K562 (cell line): Measurements from ENCODE around the gene FOXJ3.

ENCODE experiments used
- CHD1 ChIP-seq: fragments of 200-600 bp; sonication (generic); IDR thresholded peaks from one replicate; pipeline ENCODE4 v1.6.1; 2012; ENCODE audit warnings: mild to moderate bottlenecking, moderate library complexity, low read length, inconsistent platforms
- CTCF ChIP-seq, 3 experiments: IDR thresholded peaks in 2 of 3; conservative IDR thresholded peaks in 1 of 3; 2 replicates each; pipeline ENCODE4 v1.5.1; 2011 to 2012; ENCODE audit warnings: low read length in 3 of 3, mild to moderate bottlenecking in 3 of 3, control low read depth in 2 of 3, improper control_type of control experiment in 1 of 3, inconsistent platforms in 1 of 3, low read depth in 1 of 3, mixed read lengths in 1 of 3, moderate library complexity in 1 of 3; ENCODE audit not compliant: insufficient read depth in 2 of 3
- E2F4 ChIP-seq: sonication (generic); formaldehyde crosslinking; IDR thresholded peaks from 2 replicates; pipeline ENCODE4 v1.8.0; 2022; ENCODE audit warnings: mild to moderate bottlenecking, low read depth, missing genetic modification reagents
- ILF3 ChIP-seq: fragments of 450-650 bp; IDR thresholded peaks from 2 replicates; pipeline ENCODE4 v1.6.1; 2018; ENCODE audit warnings: antibody characterized with exemption, mild to moderate bottlenecking, moderate library complexity, borderline replicate concordance
- LEF1 ChIP-seq: fragments of 450-650 bp; IDR thresholded peaks from 2 replicates; pipeline ENCODE4 v1.6.1; 2016; ENCODE audit warnings: mild to moderate bottlenecking
- RBBP5 ChIP-seq: fragments of 200-600 bp; sonication (generic); IDR thresholded peaks from 2 replicates; pipeline ENCODE4 v1.6.1; 2012; ENCODE audit warnings: borderline replicate concordance, mild to moderate bottlenecking, low read length, control low read depth, inconsistent platforms; ENCODE audit not compliant: insufficient read depth, poor library complexity, severe bottlenecking
- SMARCC2 ChIP-seq: fragments of 450-650 bp; IDR thresholded peaks from 2 replicates; pipeline ENCODE4 v1.6.1; 2017; ENCODE audit warnings: antibody characterized with exemption, moderate library complexity, mild to moderate bottlenecking, low read depth
- SNIP1 ChIP-seq: fragments of 450-650 bp; IDR thresholded peaks from 2 replicates; pipeline ENCODE4 v1.7.1; 2017; ENCODE audit warnings: low read depth, mild to moderate bottlenecking
- THRAP3 ChIP-seq: fragments of 450-650 bp; IDR thresholded peaks from 2 replicates; pipeline ENCODE4 v1.6.1; 2016; ENCODE audit warnings: mild to moderate bottlenecking, inconsistent platforms, borderline replicate concordance
- ZNF431 ChIP-seq: sonication (generic); formaldehyde crosslinking; IDR thresholded peaks from 2 replicates; pipeline ENCODE4 v1.8.0; 2022; ENCODE audit warnings: mild to moderate bottlenecking, missing genetic modification reagents
- ZNF436 ChIP-seq: fragments of 250-450, 450-650 bp; sonication (Bioruptor Pico); formaldehyde crosslinking; IDR thresholded peaks from 2 replicates; pipeline ENCODE4 v1.7.0; 2020; ENCODE audit warnings: mild to moderate bottlenecking
- TF ChIP-seq, protein P1 (sequence below): fragments of 250-450 bp; sonication (Bioruptor Pico); IDR thresholded peaks from 2 replicates; pipeline ENCODE4 v1.9.0; 2021; ENCODE audit warnings: mild to moderate bottlenecking, inconsistent platforms

DNA sequence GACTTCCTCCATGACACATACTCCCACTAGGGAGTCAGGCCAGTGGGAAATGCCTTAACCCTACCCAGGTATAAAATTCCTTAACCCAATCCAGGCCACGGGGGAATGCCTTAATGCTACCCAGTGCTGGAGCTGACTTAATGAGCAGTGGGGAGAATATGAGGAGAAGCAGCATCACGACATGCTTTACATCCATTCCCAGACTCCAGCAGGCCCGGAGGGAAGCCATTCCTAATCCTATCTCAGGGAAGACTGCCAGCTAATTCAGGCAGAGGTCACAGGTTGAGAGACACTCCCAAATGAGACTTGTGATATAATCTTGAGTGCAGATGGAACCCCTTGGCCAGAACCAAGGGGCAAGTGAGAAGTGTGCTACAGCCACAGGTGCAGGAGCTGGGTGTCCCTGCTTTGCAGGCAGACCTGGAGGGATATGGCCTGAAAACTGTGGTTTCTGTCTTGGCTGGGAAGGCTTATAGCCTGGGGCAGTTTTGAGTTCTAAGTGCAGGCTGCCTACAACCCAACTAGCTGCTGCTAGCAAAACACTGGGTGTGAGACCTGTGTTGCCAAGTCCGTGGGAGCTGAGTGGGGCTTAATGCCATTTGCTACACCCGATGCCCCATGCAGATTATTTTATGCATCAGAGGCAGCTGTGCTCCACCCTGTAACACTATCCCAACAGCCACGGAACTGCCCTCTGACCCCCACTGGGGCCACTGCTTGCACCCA, 125.3 kb downstream of the FOXJ3 start:
- TF ChIP-seq ILF3 (no peak), CHD1 (no peak), RBBP5 (no peak), CTCF (IDR thresholded peaks at IDR 0.05 in 2 of 3, conservative IDR thresholded peaks at IDR 0.05 in 1 of 3; ENCODE audit: insufficient read depth in 2 of 3, low read depth in 1 of 3, low read length in 3 of 3) (no peak), SNIP1 (no peak), E2F4 (no peak), THRAP3 (no peak), ZNF431 (CRISPR knock-in tag) (no peak), LEF1 (no peak), ZNF436 (CRISPR knock-in tag) (no peak), SMARCC2 (no peak)
- TF ChIP-seq, protein P1, sequence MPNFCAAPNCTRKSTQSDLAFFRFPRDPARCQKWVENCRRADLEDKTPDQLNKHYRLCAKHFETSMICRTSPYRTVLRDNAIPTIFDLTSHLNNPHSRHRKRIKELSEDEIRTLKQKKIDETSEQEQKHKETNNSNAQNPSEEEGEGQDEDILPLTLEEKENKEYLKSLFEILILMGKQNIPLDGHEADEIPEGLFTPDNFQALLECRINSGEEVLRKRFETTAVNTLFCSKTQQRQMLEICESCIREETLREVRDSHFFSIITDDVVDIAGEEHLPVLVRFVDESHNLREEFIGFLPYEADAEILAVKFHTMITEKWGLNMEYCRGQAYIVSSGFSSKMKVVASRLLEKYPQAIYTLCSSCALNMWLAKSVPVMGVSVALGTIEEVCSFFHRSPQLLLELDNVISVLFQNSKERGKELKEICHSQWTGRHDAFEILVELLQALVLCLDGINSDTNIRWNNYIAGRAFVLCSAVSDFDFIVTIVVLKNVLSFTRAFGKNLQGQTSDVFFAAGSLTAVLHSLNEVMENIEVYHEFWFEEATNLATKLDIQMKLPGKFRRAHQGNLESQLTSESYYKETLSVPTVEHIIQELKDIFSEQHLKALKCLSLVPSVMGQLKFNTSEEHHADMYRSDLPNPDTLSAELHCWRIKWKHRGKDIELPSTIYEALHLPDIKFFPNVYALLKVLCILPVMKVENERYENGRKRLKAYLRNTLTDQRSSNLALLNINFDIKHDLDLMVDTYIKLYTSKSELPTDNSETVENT (CRISPR knock-in tag), result no peak
